ENCODE data around the gene BEND5. TPM values are rescaled to one million over a fixed set of nuclear protein-coding genes. Genes with fewer than 3 reads are reported as not detected.

Gene BEND5
- total and polyA plus RNA-seq, 2 of the 4 experiments (the other 2 are of a cell fraction): 1.1 to 1.3 TPM

- H3K4me2 ChIP-seq (ENCODE audit: low read depth, low read length): no peak overlapping the region
- H3K36me3 ChIP-seq (ENCODE audit: control insufficient read depth, insufficient read depth, low read length): no peaks in the 10 kb centered on the region
- no peaks in the 10 kb centered on the region for H3K27me3 ChIP-seq (ENCODE audit: control insufficient read depth, insufficient read depth, low read length)
- no peaks in the 10 kb centered on the region for H3K79me1 ChIP-seq (ENCODE audit: low read depth in 1 of 2, low read length in 2 of 2)
- H3K4me3 ChIP-seq (ENCODE audit: insufficient read depth, low read depth, low read length): no peak overlapping the region
- H2AK5ac ChIP-seq (ENCODE audit: low read depth, low read length): no peak overlapping the region
- H3K9me1 ChIP-seq (ENCODE audit: insufficient read depth, low read length): no peaks in the 10 kb centered on the region
- H4K5ac ChIP-seq (ENCODE audit: low read depth, low read length): no peak overlapping the region
- H3K9ac ChIP-seq (ENCODE audit: low read depth, low read length): no peak overlapping the region
- no peak overlapping the region for H3K4ac ChIP-seq (ENCODE audit: low read depth, low read length)
- no peak overlapping the region for H4K8ac ChIP-seq (ENCODE audit: low read depth in 2 of 2, low read length in 2 of 2)
- ChIA-PET CTCF (no interaction called here), POLR2A (ENCODE audit: unreplicated experiment) (no interaction called here)
- no peak overlapping the region for H3K14ac ChIP-seq (replicated peaks; ENCODE audit: low read depth, low read length)
- H3K4me1 ChIP-seq (ENCODE audit: control insufficient read depth, insufficient read depth, low read length): no peaks in the 10 kb centered on the region
- H3K27ac ChIP-seq (ENCODE audit: insufficient read depth, low read length): no peak overlapping the region
- no peaks in the 10 kb centered on the region for H4K20me1 ChIP-seq (ENCODE audit: insufficient read depth, low read length)
- H3K9me3 ChIP-seq (ENCODE audit: control insufficient read depth, insufficient read depth, low read length): no peaks in the 10 kb centered on the region
- TF ChIP-seq CTCF (conservative IDR thresholded peaks at IDR 0.05; ENCODE audit: low read depth, low read length) (no peak), BHLHE40 (IDR thresholded peaks at IDR 0.05; ENCODE audit: low read depth, low read length) (no peak), POLR2A (IDR thresholded peaks at IDR 0.05; ENCODE audit: low read depth, low read length) (no peak), MAFK (IDR thresholded peaks at IDR 0.05; ENCODE audit: low read depth, low read length) (no peak), RCOR1 (IDR thresholded peaks at IDR 0.05; ENCODE audit: insufficient replicate concordance, low read length) (no peak), USF2 (IDR thresholded peaks at IDR 0.05; ENCODE audit: low read depth, low read length) (no peak), CHD1 (IDR thresholded peaks at IDR 0.05; ENCODE audit: low read depth, low read length) (no peak), FOS (IDR thresholded peaks at IDR 0.05; ENCODE audit: low read depth, low read length) (no peak)
- no peak overlapping the region for H2AFZ ChIP-seq (replicated peaks; ENCODE audit: low read length, poor library complexity)
- H2AK9ac ChIP-seq (replicated peaks; ENCODE audit: low read depth, low read length, poor library complexity): no peak overlapping the region
- no peak overlapping the region for H3K23ac ChIP-seq (ENCODE audit: low read depth, low read length)
- ATAC-seq (ENCODE audit: low read depth) (no peak), DNase-seq (no peak)
- no TSS peak for BruUV-seq (replicated peaks)
- H4K91ac ChIP-seq (ENCODE audit: insufficient read depth, low read depth, low read length): no peak overlapping the region
- no peak overlapping the region for H2BK5ac ChIP-seq (ENCODE audit: low read depth, low read length, poor library complexity, severe bottlenecking)
- no peak overlapping the region for H3K56ac ChIP-seq (ENCODE audit: extremely low read depth, insufficient read depth, low read length)
- H2BK120ac ChIP-seq (ENCODE audit: low read depth, low read length): no peak overlapping the region
- H2BK20ac ChIP-seq (ENCODE audit: low read depth, low read length): no peak overlapping the region
- in situ Hi-C loops (cut with MboI; ENCODE audit: low sequenced_read_pairs): no loop called here
- intact Hi-C loops (cut with micrococcal nuclease): no loop called here
- no peak overlapping the region for H2BK15ac ChIP-seq (ENCODE audit: low read depth, low read length)
- dilution Hi-C loops (cut with HindIII; ENCODE audit: low sequenced_read_pairs, unreplicated experiment): no loop called here
- no peak overlapping the region for H3K18ac ChIP-seq (ENCODE audit: low read depth, low read length)
Observed at GRCh38 chr1:48720929-48721328, 55.8 kb downstream of the BEND5 start.
